ENCODE data around the gene AP3B1.

Gene AP3B1

GRCh38 chr5:77999399-77999798 lies 295.1 kb downstream of the AP3B1 start:
- no peak for DNase-seq

GRCh38 chr5:77996943-77997342 lies 297.6 kb downstream of the AP3B1 start:
- no peak for DNase-seq

- DNase-seq = no peak
Observed at GRCh38 chr5:77995793-77996409, 298.6 kb downstream of the AP3B1 start.

GRCh38 chr5:77994943-77995342 lies 299.6 kb downstream of the AP3B1 start:
- DNase-seq = no peak

- DNase-seq = no peak
Observed at GRCh38 chr5:77993855-77994318, 300.6 kb downstream of the AP3B1 start.

GRCh38 chr5:77993141-77993854 lies 301.2 kb downstream of the AP3B1 start:
- no peak for DNase-seq

GRCh38 chr5:77991084-77991483 lies 303.4 kb downstream of the AP3B1 start:
- DNase-seq = no peak

GRCh38 chr5:77990020-77990419 lies 304.5 kb downstream of the AP3B1 start:
- DNase-seq = no peak

- DNase-seq = no peak
Observed at GRCh38 chr5:77987988-77988387, 306.5 kb downstream of the AP3B1 start.

- no peak for DNase-seq
Observed at GRCh38 chr5:77987331-77987730, 307.2 kb downstream of the AP3B1 start.

- DNase-seq = no peak
Observed at GRCh38 chr5:77986261-77986660, 308.2 kb downstream of the AP3B1 start.

GRCh38 chr5:77985247-77985646 lies 309.3 kb downstream of the AP3B1 start:
- no peak for DNase-seq

GRCh38 chr5:77984587-77984986 lies 309.9 kb downstream of the AP3B1 start:
- DNase-seq = no peak

GRCh38 chr5:77983482-77984199 lies 310.9 kb downstream of the AP3B1 start:
- no peak for DNase-seq

- no peak for DNase-seq
Observed at GRCh38 chr5:77981820-77982219, 312.7 kb downstream of the AP3B1 start.

- DNase-seq = no peak
Observed at GRCh38 chr5:77974576-77974975, 319.9 kb downstream of the AP3B1 start.

- no peak for DNase-seq
Observed at GRCh38 chr5:77973253-77973609, 321.3 kb downstream of the AP3B1 start.

- DNase-seq = no peak
Observed at GRCh38 chr5:77972469-77973252, 321.8 kb downstream of the AP3B1 start.

GRCh38 chr5:77971776-77972468 lies 322.6 kb downstream of the AP3B1 start:
- no peak for DNase-seq

- no peak for DNase-seq
Observed at GRCh38 chr5:77970891-77971290, 323.6 kb downstream of the AP3B1 start.

- DNase-seq = no peak
Observed at GRCh38 chr5:77963795-77964194, 330.7 kb downstream of the AP3B1 start.

GRCh38 chr5:77960863-77961396 lies 333.6 kb downstream of the AP3B1 start:
- no peak for DNase-seq
